ENCODE measurements around the gene SASH1.

SASH1 gene

GRCh38 chr6:148572676-148573335 lies 230.2 kb downstream of the SASH1 start:
- Histone ChIP-seq H3K9me2 (replicated peaks; ENCODE audit: control insufficient read depth, low read length) (no peaks in the 10 kb centered on the region), H3K4me1 (ENCODE audit: control insufficient read depth, low read length) (no peaks in the 10 kb centered on the region), H4K20me1 (ENCODE audit: control insufficient read depth, insufficient read depth, low read depth, low read length) (no peaks in the 10 kb centered on the region), H3K4me2 (ENCODE audit: low read length) (no peak overlapping the region), H3K36me3 (ENCODE audit: control insufficient read depth, low read length) (no peaks in the 10 kb centered on the region), H3K27ac (ENCODE audit: low read depth, low read length) (no peak overlapping the region), H3F3A (ENCODE audit: control insufficient read depth, insufficient read depth) (no peaks in the 10 kb centered on the region), H3K79me2 (ENCODE audit: control insufficient read depth, low read length) (no peaks in the 10 kb centered on the region), H3K9me3 (ENCODE audit: control insufficient read depth, insufficient read depth, low read length) (no peaks in the 10 kb centered on the region), H3K27me3 (ENCODE audit: control insufficient read depth, low read length) (peaks cover 12% of the 10 kb centered on the region), H3K4me3 (ENCODE audit: low read length) (no peak overlapping the region)
- no peak for TF ChIP-seq CTCF (IDR thresholded peaks at IDR 0.05; ENCODE audit: low read depth, low read length, poor library complexity, severe bottlenecking)
- TF ChIP-seq EZH2phosphoT487 (IDR thresholded peaks at IDR 0.05; ENCODE audit: borderline replicate concordance, low read length) = no peak

DNA sequence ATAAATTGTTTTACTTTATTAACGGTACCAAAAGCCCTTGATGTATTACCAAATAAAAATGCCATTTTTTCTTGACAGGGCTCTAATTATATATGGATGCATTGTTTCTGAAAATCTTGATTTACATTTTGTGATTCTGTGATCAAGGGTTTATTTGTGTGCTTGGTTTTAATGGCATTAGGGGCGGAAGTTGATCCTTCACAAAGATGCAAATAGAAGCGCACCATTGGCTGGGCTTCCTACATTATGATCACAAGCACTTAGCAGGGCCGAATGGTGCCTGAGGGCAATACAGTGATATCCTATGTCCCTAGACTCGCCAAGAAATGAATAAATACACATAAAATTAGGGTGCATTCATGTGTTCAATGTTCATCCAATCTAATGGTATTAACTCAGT lies 231.3 kb downstream of the SASH1 start:
- Histone ChIP-seq H3K27ac (ENCODE audit: low read depth, low read length) (no peak overlapping the region), H3K9me2 (replicated peaks; ENCODE audit: control insufficient read depth, low read length) (no peaks in the 10 kb centered on the region), H4K20me1 (ENCODE audit: control insufficient read depth, insufficient read depth, low read depth, low read length) (no peaks in the 10 kb centered on the region), H3K4me2 (ENCODE audit: low read length) (no peak overlapping the region), H3K4me3 (ENCODE audit: low read length) (no peak overlapping the region), H3K27me3 (ENCODE audit: control insufficient read depth, low read length) (peaks cover 18% of the 10 kb centered on the region), H3K9me3 (ENCODE audit: control insufficient read depth, insufficient read depth, low read length) (no peaks in the 10 kb centered on the region), H3K79me2 (ENCODE audit: control insufficient read depth, low read length) (no peaks in the 10 kb centered on the region), H3K36me3 (ENCODE audit: control insufficient read depth, low read length) (no peaks in the 10 kb centered on the region), H3K4me1 (ENCODE audit: control insufficient read depth, low read length) (no peaks in the 10 kb centered on the region), H3F3A (ENCODE audit: control insufficient read depth, insufficient read depth) (no peaks in the 10 kb centered on the region)
- no peak for TF ChIP-seq EZH2phosphoT487 (IDR thresholded peaks at IDR 0.05; ENCODE audit: borderline replicate concordance, low read length)
- TF ChIP-seq CTCF (IDR thresholded peaks at IDR 0.05; ENCODE audit: low read depth, low read length, poor library complexity, severe bottlenecking) = no peak

DNA sequence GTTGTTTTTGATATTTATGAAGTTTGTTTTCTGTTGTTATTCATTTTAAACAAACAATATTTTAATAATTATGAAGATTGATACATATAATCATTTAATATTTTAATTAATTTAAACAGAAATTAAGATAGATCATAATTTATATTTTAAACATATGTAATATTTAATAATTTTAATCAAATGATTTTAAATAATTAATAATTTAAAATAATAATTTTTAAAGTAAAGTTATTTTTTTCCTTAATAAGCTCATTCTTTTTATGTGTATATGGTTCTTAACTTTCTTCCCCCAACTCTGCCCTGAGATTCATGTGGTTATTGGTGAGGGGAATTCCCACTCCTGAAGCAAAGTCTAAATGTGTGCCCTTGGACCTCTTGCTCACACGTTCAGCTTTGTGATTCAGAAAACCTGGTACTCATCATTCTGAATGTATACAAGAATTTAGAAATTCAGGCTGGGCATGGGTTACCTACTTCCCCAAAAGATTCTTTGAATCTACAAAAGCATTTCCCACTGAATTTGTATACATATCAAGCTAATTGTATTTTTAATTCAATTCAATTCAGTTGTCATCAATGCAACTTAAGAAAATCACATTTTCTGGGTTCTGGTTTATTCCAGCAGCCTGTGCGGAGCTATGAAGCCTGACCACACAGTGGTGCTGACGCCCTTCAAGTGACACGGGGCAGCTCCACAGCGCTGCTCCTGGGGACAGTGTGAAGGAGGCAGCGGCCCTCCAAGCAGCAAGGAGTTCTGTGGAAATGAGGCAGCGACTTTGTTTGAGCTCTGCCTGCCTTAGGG lies 235.2 kb downstream of the SASH1 start:
- TF ChIP-seq EZH2phosphoT487 (IDR thresholded peaks at IDR 0.05; ENCODE audit: borderline replicate concordance, low read length) = no peak
- TF ChIP-seq CTCF (IDR thresholded peaks at IDR 0.05; ENCODE audit: low read depth, low read length, poor library complexity, severe bottlenecking) = peak; percentile 97

More for the DNA sequence above, 235.2 kb downstream of the SASH1 start:
- Histone ChIP-seq H3K9me3 (ENCODE audit: control insufficient read depth, insufficient read depth, low read length) (no peaks in the 10 kb centered on the region), H3K9me2 (replicated peaks; ENCODE audit: control insufficient read depth, low read length) (no peaks in the 10 kb centered on the region), H3F3A (ENCODE audit: control insufficient read depth, insufficient read depth) (no peaks in the 10 kb centered on the region), H3K27me3 (ENCODE audit: control insufficient read depth, low read length) (peaks cover 18% of the 10 kb centered on the region), H3K4me1 (ENCODE audit: control insufficient read depth, low read length) (0 out of 2 replicates have a peak, but pooled peaks cover 3% of the 10 kb centered on the region), H3K4me3 (ENCODE audit: low read length) (no peak overlapping the region), H3K36me3 (ENCODE audit: control insufficient read depth, low read length) (no peaks in the 10 kb centered on the region), H4K20me1 (ENCODE audit: control insufficient read depth, insufficient read depth, low read depth, low read length) (no peaks in the 10 kb centered on the region), H3K79me2 (ENCODE audit: control insufficient read depth, low read length) (no peaks in the 10 kb centered on the region), H3K4me2 (ENCODE audit: low read length) (no peak overlapping the region), H3K27ac (ENCODE audit: low read depth, low read length) (no peak overlapping the region)

Measured in DOHH2 (cell line).